K562 (cell line): ENCODE results near the gene TEAD4.

ENCODE experiments used
- ARHGAP35 ChIP-seq: fragments of 450-650 bp; IDR thresholded peaks from 2 replicates; pipeline ENCODE4 v1.6.1; 2018; ENCODE audit not compliant: partially characterized antibody
- CHD1 ChIP-seq: fragments of 200-600 bp; sonication (generic); IDR thresholded peaks from one replicate; pipeline ENCODE4 v1.6.1; 2012; ENCODE audit warnings: mild to moderate bottlenecking, moderate library complexity, low read length, inconsistent platforms
- FOXJ3 ChIP-seq: sonication (generic); formaldehyde crosslinking; IDR thresholded peaks from 2 replicates; pipeline ENCODE4 v1.4.0; 2020; ENCODE audit warnings: mild to moderate bottlenecking, missing genetic modification reagents
- NCOR1 ChIP-seq: fragments of 450-650 bp; IDR thresholded peaks from 2 replicates; pipeline ENCODE4 v1.6.1; 2016; ENCODE audit warnings: mild to moderate bottlenecking, moderate library complexity
- NR2C2 ChIP-seq, 2 experiments: fragments of 200-800 bp in 1 of 2; sonication (Bioruptor generic) in 1 of 2; sonication (generic) in 1 of 2; formaldehyde crosslinking in 1 of 2; IDR thresholded peaks; 2 replicates each; pipeline versions ENCODE4 v1.6.1 to v1.8.0; 2016 to 2022; ENCODE audit warnings: mild to moderate bottlenecking in 1 of 2, missing compliant biosample characterization in 1 of 2, missing genetic modification characterization in 1 of 2, missing genetic modification reagents in 1 of 2
- POLR2AphosphoS5 ChIP-seq: IDR thresholded peaks from 2 replicates; pipeline ENCODE4 v1.6.1; 2011; ENCODE audit warnings: mild to moderate bottlenecking, low read depth, low read length, moderate library complexity; ENCODE audit not compliant: control insufficient read depth, insufficient read depth
- RERE ChIP-seq: sonication (generic); formaldehyde crosslinking; IDR thresholded peaks from 2 replicates; pipeline ENCODE4 v1.8.0; 2023; ENCODE audit warnings: missing genetic modification reagents, mild to moderate bottlenecking, borderline replicate concordance
- XRCC5 ChIP-seq: fragments of 200-400 bp; formaldehyde crosslinking; IDR thresholded peaks from 2 replicates; pipeline ENCODE4 v1.6.1; 2017; ENCODE audit warnings: low read depth, mild to moderate bottlenecking, low read length
- ZBTB40 ChIP-seq, 2 experiments: fragments of 450-650 bp in 1 of 2; sonication (generic) in 1 of 2; formaldehyde crosslinking in 1 of 2; IDR thresholded peaks; 2 replicates each; pipeline versions ENCODE4 v1.7.1 to v1.9.0; 2016 to 2022; ENCODE audit warnings: inconsistent platforms in 1 of 2, mild to moderate bottlenecking in 1 of 2, missing genetic modification reagents in 1 of 2
- ZEB2 ChIP-seq: fragments of 450-650 bp; IDR thresholded peaks from 2 replicates; pipeline ENCODE4 v1.6.1; 2016
- ZNF354B ChIP-seq: fragments of 250-450 bp; sonication (Bioruptor Pico); IDR thresholded peaks from 2 replicates; pipeline ENCODE4 v1.4.0; 2020
- ZNF707 ChIP-seq: fragments of 250-450 bp; sonication (Bioruptor Pico); conservative IDR thresholded peaks from 2 replicates; pipeline ENCODE4 v1.8.0; 2022; ENCODE audit warnings: inconsistent platforms, mild to moderate bottlenecking, moderate library complexity
- ZNF76 ChIP-seq: fragments of 250-450 bp; sonication (Bioruptor Pico); IDR thresholded peaks from 2 replicates; pipeline ENCODE4 v1.4.0; 2020; ENCODE audit warnings: mild to moderate bottlenecking, moderate library complexity, borderline replicate concordance
- TF ChIP-seq, protein P1 (sequence below): fragments of 200-800 bp; sonication (Bioruptor generic); IDR thresholded peaks from 2 replicates; pipeline ENCODE4 v1.6.1; 2016; ENCODE audit warnings: missing genetic modification characterization, missing compliant biosample characterization

DNA sequence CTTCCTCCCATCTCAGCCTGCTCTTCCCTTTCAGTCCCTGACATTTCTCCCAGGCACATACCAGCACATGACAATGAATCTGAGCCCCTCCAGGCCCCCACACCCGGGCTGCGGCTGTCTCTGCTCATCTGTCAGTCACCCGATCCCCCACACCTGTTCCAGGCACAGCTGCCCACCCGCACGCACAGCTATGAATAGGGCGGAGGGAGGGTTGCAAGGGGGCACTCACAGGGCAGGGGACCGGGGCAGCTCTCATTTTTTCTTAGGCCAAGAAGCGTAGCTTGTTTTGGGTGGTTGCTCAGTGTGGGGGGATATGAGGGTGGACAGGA, 74.3 kb downstream of the TEAD4 start:
- TF ChIP-seq XRCC5 = no peak
- no peak for TF ChIP-seq ZNF354B (CRISPR knock-in tag)
- TF ChIP-seq ZBTB40 (IDR thresholded peaks at IDR 0.05) = no peak
- TF ChIP-seq ZBTB40 (CRISPR knock-in tag; IDR thresholded peaks at IDR 0.05) = no peak
- no peak for TF ChIP-seq ZNF707 (CRISPR knock-in tag)
- TF ChIP-seq, protein P1, sequence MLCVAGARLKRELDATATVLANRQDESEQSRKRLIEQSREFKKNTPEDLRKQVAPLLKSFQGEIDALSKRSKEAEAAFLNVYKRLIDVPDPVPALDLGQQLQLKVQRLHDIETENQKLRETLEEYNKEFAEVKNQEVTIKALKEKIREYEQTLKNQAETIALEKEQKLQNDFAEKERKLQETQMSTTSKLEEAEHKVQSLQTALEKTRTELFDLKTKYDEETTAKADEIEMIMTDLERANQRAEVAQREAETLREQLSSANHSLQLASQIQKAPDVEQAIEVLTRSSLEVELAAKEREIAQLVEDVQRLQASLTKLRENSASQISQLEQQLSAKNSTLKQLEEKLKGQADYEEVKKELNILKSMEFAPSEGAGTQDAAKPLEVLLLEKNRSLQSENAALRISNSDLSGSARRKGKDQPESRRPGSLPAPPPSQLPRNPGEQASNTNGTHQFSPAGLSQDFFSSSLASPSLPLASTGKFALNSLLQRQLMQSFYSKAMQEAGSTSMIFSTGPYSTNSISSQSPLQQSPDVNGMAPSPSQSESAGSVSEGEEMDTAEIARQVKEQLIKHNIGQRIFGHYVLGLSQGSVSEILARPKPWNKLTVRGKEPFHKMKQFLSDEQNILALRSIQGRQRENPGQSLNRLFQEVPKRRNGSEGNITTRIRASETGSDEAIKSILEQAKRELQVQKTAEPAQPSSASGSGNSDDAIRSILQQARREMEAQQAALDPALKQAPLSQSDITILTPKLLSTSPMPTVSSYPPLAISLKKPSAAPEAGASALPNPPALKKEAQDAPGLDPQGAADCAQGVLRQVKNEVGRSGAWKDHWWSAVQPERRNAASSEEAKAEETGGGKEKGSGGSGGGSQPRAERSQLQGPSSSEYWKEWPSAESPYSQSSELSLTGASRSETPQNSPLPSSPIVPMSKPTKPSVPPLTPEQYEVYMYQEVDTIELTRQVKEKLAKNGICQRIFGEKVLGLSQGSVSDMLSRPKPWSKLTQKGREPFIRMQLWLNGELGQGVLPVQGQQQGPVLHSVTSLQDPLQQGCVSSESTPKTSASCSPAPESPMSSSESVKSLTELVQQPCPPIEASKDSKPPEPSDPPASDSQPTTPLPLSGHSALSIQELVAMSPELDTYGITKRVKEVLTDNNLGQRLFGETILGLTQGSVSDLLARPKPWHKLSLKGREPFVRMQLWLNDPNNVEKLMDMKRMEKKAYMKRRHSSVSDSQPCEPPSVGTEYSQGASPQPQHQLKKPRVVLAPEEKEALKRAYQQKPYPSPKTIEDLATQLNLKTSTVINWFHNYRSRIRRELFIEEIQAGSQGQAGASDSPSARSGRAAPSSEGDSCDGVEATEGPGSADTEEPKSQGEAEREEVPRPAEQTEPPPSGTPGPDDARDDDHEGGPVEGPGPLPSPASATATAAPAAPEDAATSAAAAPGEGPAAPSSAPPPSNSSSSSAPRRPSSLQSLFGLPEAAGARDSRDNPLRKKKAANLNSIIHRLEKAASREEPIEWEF (CRISPR knock-in tag) = no peak
- TF ChIP-seq NCOR1 = no peak
- TF ChIP-seq FOXJ3 (CRISPR knock-in tag) = no peak
- TF ChIP-seq ZNF76 = no peak
- no peak for TF ChIP-seq NR2C2 (CRISPR knock-in tag; IDR thresholded peaks at IDR 0.05)
- TF ChIP-seq NR2C2 (tag; IDR thresholded peaks at IDR 0.05) = no peak
- TF ChIP-seq RERE (CRISPR knock-in tag) = no peak
- no peak for TF ChIP-seq CHD1
- no peak for TF ChIP-seq ZEB2
- no peak for TF ChIP-seq POLR2AphosphoS5
- TF ChIP-seq ARHGAP35 = no peak
